AG09309 (cell line): ENCODE data around the gene ACOT4.
"Not testable (repeated sequence)": the region's sequence is repeated elsewhere in the genome, so short reads cannot be mapped to it uniquely, and the experiment has no call there.

Experiments
- DNase-seq: peaks from one replicate; pipeline ENCODE4 v3.0.0-alpha.2; 2010; ENCODE audit warnings: low read depth
- H3K4me3 ChIP-seq: 2 replicates; pipeline ENCODE4 v1.5.1; 2011; ENCODE audit warnings: mild to moderate bottlenecking, low read depth, low read length, moderate library complexity; ENCODE audit not compliant: control insufficient read depth
- CTCF ChIP-seq: IDR thresholded peaks from 2 replicates; pipeline ENCODE4 v1.5.1; 2011; ENCODE audit warnings: mild to moderate bottlenecking, low read depth, low read length, inconsistent platforms; ENCODE audit not compliant: insufficient read depth, control insufficient read depth; ENCODE audit errors: missing control alignments

Gene ACOT4, protein sequence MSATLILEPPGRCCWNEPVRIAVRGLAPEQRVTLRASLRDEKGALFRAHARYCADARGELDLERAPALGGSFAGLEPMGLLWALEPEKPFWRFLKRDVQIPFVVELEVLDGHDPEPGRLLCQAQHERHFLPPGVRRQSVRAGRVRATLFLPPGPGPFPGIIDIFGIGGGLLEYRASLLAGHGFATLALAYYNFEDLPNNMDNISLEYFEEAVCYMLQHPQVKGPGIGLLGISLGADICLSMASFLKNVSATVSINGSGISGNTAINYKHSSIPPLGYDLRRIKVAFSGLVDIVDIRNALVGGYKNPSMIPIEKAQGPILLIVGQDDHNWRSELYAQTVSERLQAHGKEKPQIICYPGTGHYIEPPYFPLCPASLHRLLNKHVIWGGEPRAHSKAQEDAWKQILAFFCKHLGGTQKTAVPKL

DNA sequence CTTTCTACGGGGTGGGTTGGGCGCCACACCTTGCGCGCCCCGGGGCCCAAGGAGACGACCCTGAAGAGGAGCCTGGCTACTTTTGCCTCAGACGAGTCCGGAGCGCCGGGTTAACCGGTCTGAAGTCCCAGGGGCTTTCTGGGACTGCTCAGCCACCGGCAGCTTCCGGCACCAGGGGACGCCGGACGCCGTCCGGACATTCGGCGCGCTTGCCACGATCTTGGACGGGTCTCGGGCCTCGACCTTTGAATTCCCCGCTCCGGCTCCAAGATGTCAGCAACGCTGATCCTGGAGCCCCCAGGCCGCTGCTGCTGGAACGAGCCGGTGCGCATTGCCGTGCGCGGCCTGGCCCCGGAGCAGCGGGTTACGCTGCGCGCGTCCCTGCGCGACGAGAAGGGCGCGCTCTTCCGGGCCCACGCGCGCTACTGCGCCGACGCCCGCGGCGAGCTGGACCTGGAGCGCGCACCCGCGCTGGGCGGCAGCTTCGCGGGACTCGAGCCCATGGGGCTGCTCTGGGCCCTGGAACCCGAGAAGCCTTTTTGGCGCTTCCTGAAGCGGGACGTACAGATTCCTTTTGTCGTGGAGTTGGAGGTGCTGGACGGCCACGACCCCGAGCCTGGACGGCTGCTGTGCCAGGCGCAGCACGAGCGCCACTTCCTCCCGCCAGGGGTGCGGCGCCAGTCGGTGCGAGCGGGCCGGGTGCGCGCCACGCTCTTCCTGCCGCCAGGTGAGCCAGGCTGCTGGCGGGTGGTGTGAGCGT is at the start of gene ACOT4:
ACOT4 (plus strand) TSS at position 184 of the 760 bp plus-strand sequence; CDS start at position 271, 87 bp downstream.
- no peak for DNase-seq
- peak within 1 kb of the TSS; percentile 47 for H3K4me3 ChIP-seq
- no peak for TF ChIP-seq CTCF

GRCh38 chr14:73542961-73543360 is 48.7 kb upstream of the ACOT4 start:
- DNase-seq, H3K4me3 ChIP-seq: not testable (repeated sequence)

DNA sequence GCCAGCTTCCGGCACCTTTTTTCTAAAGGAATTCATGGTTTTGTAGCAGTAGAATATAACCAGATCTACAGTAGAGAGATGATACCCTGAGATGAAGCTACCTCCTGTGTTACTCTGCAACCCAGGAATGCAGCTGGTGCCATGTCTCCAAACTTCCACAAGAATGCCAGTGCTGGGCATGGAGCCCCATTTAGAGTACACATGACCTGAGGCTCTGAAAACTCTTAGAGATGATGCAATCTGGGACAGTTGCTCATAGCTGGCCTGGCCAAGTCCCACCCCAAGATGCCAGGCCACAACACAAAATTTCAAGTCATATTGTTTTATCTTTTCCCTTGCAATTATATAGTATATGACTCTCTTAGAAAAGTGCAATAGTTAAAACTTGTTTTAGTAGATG is 46.3 kb upstream of the ACOT4 start:
- not testable (repeated sequence) for H3K4me3 ChIP-seq, DNase-seq

GRCh38 chr14:73549097-73549496 is 42.6 kb upstream of the ACOT4 start:
- DNase-seq, H3K4me3 ChIP-seq: not testable (repeated sequence)

DNA sequence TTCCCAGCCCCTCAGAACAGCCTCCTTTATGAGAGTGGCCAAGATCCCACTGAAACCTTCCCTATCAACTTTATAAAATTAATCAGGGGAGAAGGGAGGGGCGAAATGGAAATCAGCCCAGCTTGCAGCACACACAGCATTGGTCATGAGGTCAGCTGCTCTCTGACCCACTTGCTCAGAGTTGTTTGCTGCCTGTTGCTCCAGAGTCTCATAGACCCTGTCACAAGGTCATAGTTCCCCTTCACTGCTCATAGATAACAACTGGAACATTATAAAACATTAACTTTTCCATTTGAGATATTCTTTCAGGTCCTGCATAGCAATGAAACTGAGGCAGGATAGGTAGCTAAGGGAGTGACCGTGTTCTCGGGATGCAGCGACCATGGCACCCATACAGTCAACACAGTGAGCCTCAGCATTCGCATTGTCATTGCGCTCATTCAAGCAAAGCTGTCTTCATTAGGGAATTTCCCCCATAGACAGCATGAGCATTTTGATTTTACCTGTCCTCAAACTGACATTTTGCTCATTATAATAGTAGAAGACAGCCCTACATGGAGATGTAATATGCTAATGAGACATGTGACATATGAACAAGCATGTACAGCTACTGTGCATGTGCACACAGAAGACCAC is 41.7 kb upstream of the ACOT4 start:
- not testable (repeated sequence) for DNase-seq, H3K4me3 ChIP-seq

DNA sequence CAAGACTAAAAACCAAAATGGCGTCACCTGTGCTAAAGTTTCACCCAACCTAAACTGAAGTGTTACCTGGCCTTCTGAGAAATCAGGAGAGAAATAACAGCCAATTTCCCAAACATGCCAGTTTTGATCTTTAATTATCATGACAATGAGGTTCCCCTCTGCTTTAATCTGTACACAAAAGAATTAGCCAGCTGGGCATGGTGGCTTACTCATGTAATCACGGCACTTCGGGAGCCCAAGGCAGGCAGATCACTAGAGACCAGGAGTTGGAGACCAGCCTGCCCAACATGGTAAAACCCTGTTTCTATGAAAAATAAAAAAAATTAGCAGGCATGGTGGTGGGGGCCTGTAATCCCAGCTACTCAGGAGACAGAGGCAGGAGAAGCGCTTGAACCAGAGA is 37.8 kb upstream of the ACOT4 start:
- TF ChIP-seq CTCF, result no peak
- DNase-seq, result no peak
- H3K4me3 ChIP-seq, result no peak overlapping the region

GRCh38 chr14:73557201-73557600 is 34.5 kb upstream of the ACOT4 start:
- DNase-seq, H3K4me3 ChIP-seq: not testable (repeated sequence)

- H3K4me3 ChIP-seq, DNase-seq: not testable (repeated sequence)
These were observed 33.4 kb upstream of the ACOT4 start for GRCh38 chr14:73558238-73558637.

DNA sequence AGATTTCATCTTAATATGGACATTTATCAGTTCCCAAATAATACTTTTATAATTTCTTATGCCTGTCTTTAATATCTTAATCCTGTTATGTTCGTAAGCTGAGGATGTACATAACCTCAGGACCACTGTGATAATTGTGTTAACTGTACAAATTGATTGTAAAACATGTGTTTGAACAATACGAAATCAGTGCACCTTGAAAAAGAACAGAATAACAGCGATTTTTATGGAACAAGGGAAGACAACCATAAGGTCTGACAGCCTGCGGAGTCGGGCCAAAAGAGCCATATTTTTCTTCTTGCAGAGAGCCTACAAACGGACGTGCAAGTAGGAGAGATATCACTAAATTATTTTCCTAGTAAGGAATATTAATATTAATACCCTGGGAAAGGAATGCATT is 29.4 kb upstream of the ACOT4 start:
- H3K4me3 ChIP-seq, DNase-seq: not testable (repeated sequence)

- H3K4me3 ChIP-seq, DNase-seq: not testable (repeated sequence)
These were observed 29.0 kb upstream of the ACOT4 start for GRCh38 chr14:73562696-73563095.

GRCh38 chr14:73566431-73566830 is 25.2 kb upstream of the ACOT4 start:
- H3K4me3 ChIP-seq, DNase-seq: not testable (repeated sequence)

DNA sequence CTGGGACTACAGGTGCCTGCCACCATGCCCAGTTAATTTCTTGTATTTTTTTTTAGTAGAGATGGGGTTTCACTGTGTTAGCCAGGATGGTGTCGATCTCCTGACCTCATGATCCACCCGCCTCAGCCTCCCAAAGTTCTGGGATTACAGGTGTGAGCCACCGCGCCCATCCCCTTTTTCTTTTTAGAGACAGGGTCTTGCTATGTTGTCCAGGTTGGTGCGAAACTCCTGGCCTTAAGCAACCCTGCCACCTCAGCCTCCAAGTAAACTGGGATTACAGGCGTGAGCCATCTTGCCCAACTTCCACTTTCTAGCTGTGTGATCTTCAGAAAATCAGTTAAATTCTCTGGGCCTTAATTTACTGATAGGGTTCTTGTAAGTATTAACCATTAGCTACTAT is 24.7 kb upstream of the ACOT4 start:
- not testable (repeated sequence) for H3K4me3 ChIP-seq, DNase-seq
